Brain pericyte (primary cell): ENCODE results near the gene CLTB.
"Not testable (repeated sequence)": the region's sequence is repeated elsewhere in the genome, so short reads cannot be mapped to it uniquely, and the experiment has no call there.

ENCODE experiments used
- DNase-seq: peaks from one replicate; pipeline ENCODE4 v3.0.0-alpha.2; 2012; ENCODE audit warnings: low read depth, low spot score

The CLTB gene

DNA sequence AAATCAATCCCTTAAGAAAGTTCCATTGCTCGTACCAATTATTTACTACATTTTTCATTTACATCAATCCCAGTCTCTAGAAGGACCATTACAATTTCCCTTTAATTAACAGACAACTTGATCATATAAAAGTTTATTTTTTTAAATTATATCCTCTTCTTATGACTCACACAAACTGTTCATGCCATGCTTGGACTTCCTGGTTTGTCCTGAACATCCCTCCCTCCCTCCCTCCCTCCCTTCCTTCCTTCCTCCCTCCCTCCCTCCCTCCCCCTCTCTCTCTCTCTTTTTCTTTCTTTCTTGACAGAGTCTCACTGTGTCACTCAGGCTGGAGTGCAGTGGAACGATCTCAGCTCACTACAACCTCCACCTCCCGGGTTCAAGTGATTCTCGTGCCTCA lies 11.6 kb upstream of the CLTB start:
- DNase-seq: no peak

GRCh38 chr5:176426876-176427275 lies 10.5 kb upstream of the CLTB start:
- DNase-seq: no peak

DNA sequence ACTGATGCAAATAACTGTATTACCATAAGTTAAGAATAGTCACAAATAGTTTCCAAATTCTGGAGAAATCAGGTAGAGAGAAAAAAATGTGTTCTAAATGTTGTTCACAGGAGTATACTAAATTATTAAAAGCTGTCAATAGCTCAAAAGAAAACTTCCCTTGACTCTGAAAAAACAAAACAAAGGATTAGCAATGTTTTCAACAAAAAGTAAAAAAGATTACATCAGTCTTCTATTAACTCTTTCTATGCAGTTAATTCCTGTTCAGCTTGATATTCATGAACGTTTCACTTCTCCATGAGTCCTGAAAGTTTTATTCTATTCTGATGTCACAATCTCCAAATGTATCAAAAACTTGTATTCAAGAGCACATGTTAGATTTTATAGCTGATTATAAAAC lies 9.5 kb upstream of the CLTB start:
- no peak for DNase-seq

DNA sequence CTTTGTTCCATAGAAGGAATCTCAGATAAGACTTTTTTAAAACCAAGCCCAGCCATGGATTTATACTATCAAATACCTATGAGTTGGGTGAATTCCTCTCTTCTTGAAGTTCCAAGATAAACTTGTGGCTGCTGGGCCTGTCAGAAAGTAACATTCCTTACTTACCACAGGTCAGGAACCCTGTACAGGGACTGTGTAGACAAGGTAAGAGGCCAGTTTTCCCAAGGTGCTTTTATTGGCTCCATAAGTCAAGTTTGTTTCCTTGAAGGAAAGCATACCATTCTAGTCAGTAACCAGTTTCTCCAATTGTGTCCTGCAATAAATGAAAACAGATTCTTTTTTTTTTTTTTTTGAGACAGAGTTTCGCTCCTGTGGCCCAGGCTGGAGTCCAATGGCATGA lies 8.8 kb upstream of the CLTB start:
- DNase-seq: no peak

DNA sequence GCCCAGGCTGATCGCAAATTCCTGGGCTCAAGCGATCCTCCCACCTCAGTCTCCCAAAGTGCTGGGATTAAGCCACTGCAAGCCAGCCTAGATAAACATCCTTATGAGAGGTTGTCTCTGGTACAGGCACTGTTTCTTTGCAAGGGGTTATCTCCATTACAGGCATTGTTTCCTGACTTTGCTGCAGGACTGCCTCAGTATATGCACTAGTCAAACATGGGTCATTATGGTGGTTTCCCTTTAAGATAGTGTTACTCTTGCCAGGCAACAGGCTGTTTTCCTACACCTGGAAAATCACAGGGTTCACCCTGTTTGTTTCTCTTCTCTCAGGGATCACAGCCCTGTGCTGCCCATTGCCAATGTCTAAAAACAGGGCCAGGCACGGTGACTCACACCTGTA lies 7.8 kb upstream of the CLTB start:
- no peak for DNase-seq

- no peak for DNase-seq
Measured at GRCh38 chr5:176420972-176421544, 4.7 kb upstream of the CLTB start.

- DNase-seq: no peak
Measured at GRCh38 chr5:176420086-176420485, 3.7 kb upstream of the CLTB start.

GRCh38 chr5:176418251-176418650 lies 1.9 kb upstream of the CLTB start:
- no peak for DNase-seq

DNA sequence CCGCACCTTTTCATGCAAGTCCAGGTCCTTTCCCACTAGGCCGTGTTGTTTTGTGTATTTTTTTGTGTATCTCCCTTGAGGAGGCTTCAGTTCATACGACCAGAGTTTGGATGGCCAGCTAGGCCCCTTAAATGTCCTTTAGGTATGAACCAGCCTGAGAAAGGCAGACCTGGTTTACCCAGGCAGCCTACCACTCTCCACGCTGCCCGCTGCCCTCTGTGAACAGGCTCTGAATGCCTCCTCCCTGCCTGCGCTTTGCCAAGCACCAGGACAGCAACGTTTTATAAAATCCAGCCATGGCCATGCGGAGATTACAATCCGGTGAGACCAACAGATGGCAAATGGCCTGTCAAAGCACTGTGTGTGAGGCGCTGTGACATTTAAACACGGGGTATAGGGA lies 626 bp upstream of the CLTB start:
- DNase-seq: no peak

- no peak for DNase-seq
Measured at GRCh38 chr5:176415240-176415951, 943 bp downstream of the CLTB start.

- DNase-seq: no peak
Measured at GRCh38 chr5:176414704-176415103, 1.6 kb downstream of the CLTB start.

DNA sequence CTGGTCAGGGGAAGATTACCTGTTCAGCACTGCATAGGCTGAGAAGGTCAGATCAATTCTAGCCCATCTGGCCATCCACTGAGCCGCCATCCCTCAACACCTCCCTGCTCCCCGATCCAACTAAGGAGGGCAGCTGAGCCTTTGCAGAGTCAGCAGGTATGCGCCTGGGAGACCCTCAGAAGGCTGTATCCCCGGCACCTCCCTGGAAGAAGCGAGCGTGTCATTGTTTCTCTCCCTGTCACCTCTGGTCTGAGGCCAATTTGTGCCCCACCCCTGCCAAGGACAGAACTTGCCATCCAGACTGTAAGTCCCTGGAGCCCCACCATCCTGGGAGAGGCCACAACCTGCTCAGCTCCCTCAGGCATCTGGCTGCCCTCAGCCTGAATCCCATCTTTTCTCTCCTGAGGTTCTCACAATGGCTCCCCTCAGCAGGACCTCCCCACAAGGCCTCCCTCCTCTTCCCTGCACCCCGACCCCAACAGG lies 2.6 kb downstream of the CLTB start:
- no peak for DNase-seq

DNA sequence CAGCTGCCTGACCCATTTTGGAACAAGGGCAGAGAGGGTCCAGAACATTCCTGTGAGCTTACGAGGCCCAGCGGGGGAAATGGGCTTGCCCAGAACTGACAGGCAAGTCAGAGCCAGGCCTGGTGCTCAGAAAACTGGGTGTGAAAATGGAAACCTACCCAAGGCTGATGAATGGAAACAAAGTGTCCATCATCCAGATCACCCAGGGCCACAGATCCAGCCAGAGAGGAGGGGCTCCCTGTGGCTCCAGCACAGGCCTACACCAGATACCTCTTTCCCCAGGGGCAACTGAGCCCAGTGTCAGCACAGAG lies 3.1 kb downstream of the CLTB start:
- DNase-seq: no peak

DNA sequence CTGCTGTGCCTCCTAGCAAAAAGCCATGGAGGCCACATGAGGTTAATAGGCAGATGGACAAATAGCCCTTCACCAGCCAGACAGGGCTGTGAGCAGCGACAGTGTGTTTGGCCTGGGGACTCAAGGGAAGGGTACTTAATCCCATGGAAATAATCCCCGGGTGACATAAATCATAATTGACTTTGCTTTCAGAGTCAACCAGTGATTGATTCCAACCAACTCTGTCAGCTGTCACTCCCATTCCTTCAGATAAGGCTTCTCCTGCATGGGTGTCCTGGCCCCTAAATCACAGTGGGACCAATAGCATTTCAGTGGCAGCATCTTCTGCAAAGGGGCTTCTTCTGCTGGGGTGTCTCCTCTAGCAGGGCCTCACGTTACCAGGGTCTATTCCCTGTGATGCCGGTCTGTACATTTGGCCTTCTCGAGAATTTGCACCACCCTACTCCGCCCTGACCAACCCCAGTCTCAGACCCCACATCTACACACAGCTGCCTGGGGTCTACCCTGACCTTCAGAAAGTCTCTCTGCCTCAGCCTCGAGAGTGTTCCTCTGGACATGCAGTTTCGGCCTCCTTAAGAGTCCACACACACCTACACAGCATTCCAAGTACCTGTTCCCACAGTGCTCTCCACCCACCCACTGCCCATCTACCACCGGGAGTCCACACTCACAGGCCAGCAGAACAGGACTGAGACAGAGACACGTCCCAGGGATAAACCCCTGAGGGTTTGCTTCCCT lies 3.7 kb downstream of the CLTB start:
- DNase-seq: no peak

DNA sequence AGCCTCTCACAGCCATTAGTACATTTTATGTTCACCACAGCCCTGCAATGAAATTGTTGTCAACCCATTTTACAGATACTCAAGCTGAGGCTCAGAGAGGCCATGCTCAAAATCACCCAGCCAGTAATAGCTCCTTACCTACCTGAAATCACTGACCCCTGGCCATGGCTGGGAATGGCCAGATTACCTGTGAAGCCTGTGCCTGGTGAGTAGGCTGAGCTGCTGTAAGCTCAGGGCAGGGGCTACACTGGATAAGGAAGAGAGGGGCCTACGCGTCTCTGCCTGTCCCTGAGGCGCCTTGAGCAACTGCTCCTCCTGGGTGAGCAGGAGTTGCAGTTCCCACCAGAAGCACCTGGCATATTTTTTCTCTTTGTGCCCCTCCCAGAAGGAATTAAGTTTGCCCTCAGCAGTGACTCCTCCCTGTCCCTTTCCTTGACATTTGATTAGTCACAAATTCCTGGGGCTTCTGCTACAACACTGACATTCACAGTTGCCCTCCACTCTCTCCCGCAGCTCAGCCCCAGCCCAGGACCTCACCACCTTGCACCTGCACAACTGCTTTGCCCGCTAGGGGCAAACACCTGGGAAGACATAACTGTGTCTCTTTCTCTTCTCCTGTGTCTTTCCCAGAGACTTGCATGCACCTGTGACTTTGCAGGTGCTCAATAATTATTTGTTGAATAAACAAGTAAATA lies 5.7 kb downstream of the CLTB start:
- no peak for DNase-seq

- DNase-seq: no peak
Measured at GRCh38 chr5:176409765-176410164, 6.6 kb downstream of the CLTB start.

- DNase-seq: no peak
Measured at GRCh38 chr5:176408590-176408989, 7.7 kb downstream of the CLTB start.

GRCh38 chr5:176408252-176408573 lies 8.1 kb downstream of the CLTB start:
- not testable (repeated sequence) for DNase-seq

GRCh38 chr5:176407456-176408251 lies 8.7 kb downstream of the CLTB start:
- no peak for DNase-seq

DNA sequence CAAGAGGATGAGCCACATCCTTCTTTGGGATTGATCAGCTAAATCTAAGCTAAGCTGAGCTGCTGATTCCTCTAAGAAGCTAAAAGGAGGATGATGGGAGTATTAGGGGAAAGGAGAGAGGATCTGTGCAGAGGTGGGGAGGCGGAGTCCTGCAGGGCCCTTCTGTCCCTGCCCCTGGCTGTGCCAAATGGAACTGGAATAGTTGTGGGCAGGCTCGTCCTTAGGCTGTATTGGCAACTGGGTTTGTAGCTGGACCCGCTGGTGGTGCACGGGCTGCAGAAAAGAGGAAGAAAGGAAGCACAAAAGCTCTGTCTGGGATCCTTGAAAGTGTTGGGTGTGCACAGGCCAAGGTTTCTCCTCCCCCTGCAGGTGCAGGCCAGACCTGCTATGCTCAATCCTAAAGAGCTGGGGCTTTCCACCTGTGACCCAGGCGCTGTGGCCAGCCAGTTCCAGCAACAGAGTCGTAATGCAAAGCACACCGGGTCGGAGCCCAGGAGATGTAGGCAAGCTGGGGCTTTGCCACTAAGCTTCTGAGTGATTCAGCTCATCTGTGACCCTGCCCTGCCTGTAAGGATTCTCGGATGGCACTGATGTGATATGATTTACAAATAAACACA lies 9.8 kb downstream of the CLTB start:
- no peak for DNase-seq

- no peak for DNase-seq
Measured at GRCh38 chr5:176405656-176406435, 10.5 kb downstream of the CLTB start.
